Activated CD8-positive, alpha-beta T cell treated with anti-CD3 and anti-CD28 coated beads, Interleukin-2, amount 10 ng/mL, durations not matched to agents 7 days and 5 days (primary cell): Measurements from ENCODE around the gene PLCH1. TPM values are rescaled to one million over a fixed set of nuclear protein-coding genes. Genes with fewer than 3 reads are reported as not detected.

Experiments used
- ATAC-seq: fragments of 150-1000 bp; cut with Tn5 transposase; one replicate; pipeline ENCODE4 v1.10.0; 2021; ENCODE audit warnings: moderate library complexity
- CTCF ChIA-PET: fragments of 350-600 bp; sonication (Branson Sonifier 250); formaldehyde crosslinking; loops from one replicate; lab custom pipeline; 2021; ENCODE audit warnings: antibody characterized with exemption; lab: Charles Lee
- POLR2A ChIA-PET: fragments of 350-600 bp; sonication (Branson Sonifier 250); formaldehyde crosslinking; loops from one replicate; lab custom pipeline; 2021; ENCODE audit warnings: antibody characterized with exemption; lab: Charles Lee
- DNase-seq: peaks from one replicate; pipeline ENCODE4 v3.0.0-alpha.2; 2020
- H3K27ac Mint-ChIP-seq: one replicate; pipeline ENCODE4 v1.8.0; 2021; ENCODE audit warnings: mild to moderate bottlenecking, mixed read lengths
- H3K27me3 Mint-ChIP-seq: one replicate; pipeline ENCODE4 v1.8.0; 2021; ENCODE audit warnings: low read depth, mixed read lengths
- H3K36me3 Mint-ChIP-seq: one replicate; pipeline ENCODE4 v1.8.0; 2021; ENCODE audit warnings: low read depth, mixed read lengths
- H3K4me1 Mint-ChIP-seq: one replicate; pipeline ENCODE4 v1.8.0; 2021; ENCODE audit warnings: low read depth, mixed read lengths
- H3K4me3 Mint-ChIP-seq: one replicate; pipeline ENCODE4 v1.8.0; 2021; ENCODE audit warnings: mild to moderate bottlenecking, mixed read lengths
- H3K9me3 Mint-ChIP-seq: one replicate; pipeline ENCODE4 v1.8.0; 2022; ENCODE audit warnings: mixed read lengths; ENCODE audit not compliant: insufficient read depth
- total RNA-seq, 2 experiments: library from RNA; stranded (reverse); gene quantifications; one replicate each; pipeline ENCODE4 v1.2.3, GENCODE V29; 2021

PLCH1 gene
- total RNA-seq, 2 experiments from 2014 or later = 2.0 to 2.4 TPM

DNA sequence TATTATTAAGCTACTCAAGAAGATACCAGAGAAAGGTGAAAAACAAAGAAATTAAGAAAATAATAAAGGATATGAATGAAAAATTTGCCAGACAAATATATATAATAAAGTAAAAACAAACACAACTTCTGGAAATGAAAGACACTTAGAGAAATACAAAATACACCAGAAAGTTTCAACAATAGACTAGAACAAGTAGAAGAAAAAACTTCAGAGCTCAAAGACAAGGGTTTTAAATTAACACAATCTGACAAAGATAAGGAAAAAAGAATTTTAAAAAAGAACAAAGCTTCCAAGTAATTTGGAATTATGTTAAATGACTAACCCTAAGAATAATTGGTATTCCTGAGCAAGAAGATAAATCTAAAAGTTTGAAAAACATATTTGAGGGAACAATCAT is 135.3 kb downstream of the PLCH1 start:
- no peaks in the 10 kb centered on the region for H3K36me3 Mint-ChIP-seq
- CTCF ChIA-PET = no interaction called here
- H3K27me3 Mint-ChIP-seq = peaks cover 1% of the 10 kb centered on the region
- H3K27ac Mint-ChIP-seq = no peak overlapping the region
- DNase-seq = no peak
- H3K9me3 Mint-ChIP-seq = peaks cover 13% of the 10 kb centered on the region
- no peak overlapping the region for H3K4me3 Mint-ChIP-seq
- H3K4me1 Mint-ChIP-seq = no peaks in the 10 kb centered on the region
- POLR2A ChIA-PET = no interaction called here
- no peak for ATAC-seq

DNA sequence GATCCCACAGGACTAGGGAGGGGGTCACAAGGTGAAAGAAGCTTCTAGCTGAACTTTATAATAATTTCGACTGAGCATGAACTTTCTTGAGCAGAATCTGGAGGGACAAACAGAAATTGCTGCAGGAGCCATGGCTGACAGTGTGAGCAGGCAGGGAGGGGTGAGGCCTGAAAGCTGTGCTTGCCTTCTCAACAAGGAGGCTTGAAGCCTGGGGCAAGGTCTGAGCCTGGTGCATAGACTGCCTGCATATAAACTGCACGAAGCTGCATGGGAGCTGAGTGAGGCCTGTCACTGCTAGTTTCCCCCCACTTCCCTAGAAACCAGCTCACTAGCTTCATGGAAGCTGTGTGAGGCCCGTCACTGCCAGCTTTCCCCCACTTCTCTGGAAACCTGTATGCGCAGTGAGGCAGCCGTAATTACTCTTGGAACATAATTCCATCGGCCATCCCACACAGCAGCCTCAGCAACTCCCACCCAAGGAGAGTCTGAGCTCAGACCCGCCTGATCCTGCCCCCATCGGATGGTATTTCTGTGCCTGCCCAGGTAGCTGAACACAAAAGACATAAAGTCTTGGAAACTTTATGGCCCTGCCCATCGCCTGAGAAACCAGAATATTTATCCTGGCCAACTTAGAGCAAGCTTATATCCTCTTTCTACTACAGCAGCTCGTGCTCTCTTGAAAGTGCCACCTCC is 136.5 kb downstream of the PLCH1 start:
- Mint-ChIP-seq H3K4me3 (no peak overlapping the region), H3K4me1 (no peaks in the 10 kb centered on the region), H3K27ac (no peak overlapping the region), H3K36me3 (no peaks in the 10 kb centered on the region), H3K9me3 (peaks cover 13% of the 10 kb centered on the region), H3K27me3 (peaks cover 1% of the 10 kb centered on the region)
- CTCF ChIA-PET = no interaction called here
- ATAC-seq (no peak), DNase-seq (no peak)
- POLR2A ChIA-PET = no interaction called here

- Mint-ChIP-seq H3K27me3 (peaks cover 1% of the 10 kb centered on the region), H3K9me3 (peaks cover 13% of the 10 kb centered on the region), H3K4me3 (no peak overlapping the region), H3K4me1 (no peaks in the 10 kb centered on the region), H3K36me3 (no peaks in the 10 kb centered on the region), H3K27ac (no peak overlapping the region)
- no peak for ATAC-seq
- ChIA-PET CTCF (no interaction called here), POLR2A (no interaction called here)
- no peak for DNase-seq
These were observed 137.1 kb downstream of the PLCH1 start for GRCh38 chr3:155607761-155608160.

DNA sequence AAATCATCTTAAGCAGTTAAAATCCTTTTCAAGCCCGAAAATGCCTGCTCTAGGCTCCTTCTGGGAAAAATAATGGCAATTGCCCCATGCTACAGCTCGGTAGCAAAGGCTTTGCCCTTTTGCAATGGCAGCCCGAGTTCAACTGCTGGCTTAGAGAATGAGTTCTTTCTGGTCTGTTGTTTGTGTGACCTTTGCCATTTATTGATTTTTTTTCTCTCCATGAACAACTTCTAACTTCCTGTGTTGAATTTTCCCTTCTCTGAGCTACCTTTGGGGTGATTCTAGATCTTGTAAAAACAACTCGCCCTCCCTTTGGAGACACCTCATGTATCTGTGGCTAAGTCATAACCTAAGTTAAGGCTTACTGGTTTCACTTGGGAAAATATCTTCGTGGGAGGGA is 139.3 kb downstream of the PLCH1 start:
- peaks cover 1% of the 10 kb centered on the region for H3K27me3 Mint-ChIP-seq
- no peak overlapping the region for H3K4me3 Mint-ChIP-seq
- ATAC-seq = no peak
- DNase-seq = no peak
- POLR2A ChIA-PET = no interaction called here
- H3K27ac Mint-ChIP-seq = no peak overlapping the region
- peaks cover 8% of the 10 kb centered on the region for H3K9me3 Mint-ChIP-seq
- no peaks in the 10 kb centered on the region for H3K36me3 Mint-ChIP-seq
- CTCF ChIA-PET = no interaction called here
- no peaks in the 10 kb centered on the region for H3K4me1 Mint-ChIP-seq

- no peak overlapping the region for H3K27ac Mint-ChIP-seq
- no peak overlapping the region for H3K4me3 Mint-ChIP-seq
- no peak for ATAC-seq
- no peak for DNase-seq
- ChIA-PET POLR2A (no interaction called here), CTCF (no interaction called here)
- H3K4me1 Mint-ChIP-seq = no peaks in the 10 kb centered on the region
- H3K9me3 Mint-ChIP-seq = peaks cover 8% of the 10 kb centered on the region
- H3K36me3 Mint-ChIP-seq = no peaks in the 10 kb centered on the region
- H3K27me3 Mint-ChIP-seq = peaks cover 4% of the 10 kb centered on the region
These were observed 139.9 kb downstream of the PLCH1 start for GRCh38 chr3:155604967-155605366.

DNA sequence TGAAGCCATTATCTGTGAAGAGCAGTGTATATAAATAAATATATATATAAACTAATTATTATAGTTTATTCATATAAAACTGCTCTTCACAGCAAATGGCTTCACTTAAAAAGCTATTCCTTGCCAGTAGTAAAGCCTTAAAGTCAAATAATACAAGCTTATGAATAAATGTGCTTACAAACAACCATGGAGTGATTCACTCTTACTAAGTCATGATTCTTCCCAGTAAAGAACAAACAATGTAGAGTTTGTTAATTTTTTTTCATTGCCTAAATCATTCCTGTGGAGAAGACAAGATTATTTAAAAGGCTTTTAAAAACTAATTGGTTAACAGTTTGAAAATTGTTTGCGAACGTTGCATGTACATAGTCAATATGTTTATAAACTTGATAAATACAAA is 140.7 kb downstream of the PLCH1 start:
- no peak overlapping the region for H3K27ac Mint-ChIP-seq
- H3K4me1 Mint-ChIP-seq = no peaks in the 10 kb centered on the region
- H3K4me3 Mint-ChIP-seq = no peak overlapping the region
- H3K36me3 Mint-ChIP-seq = no peaks in the 10 kb centered on the region
- peaks cover 6% of the 10 kb centered on the region for H3K27me3 Mint-ChIP-seq
- CTCF ChIA-PET = no interaction called here
- ATAC-seq (no peak), DNase-seq (no peak)
- H3K9me3 Mint-ChIP-seq = peaks cover 1% of the 10 kb centered on the region
- POLR2A ChIA-PET = no interaction called here

GRCh38 chr3:155603302-155603701 is 141.6 kb downstream of the PLCH1 start:
- POLR2A ChIA-PET = no interaction called here
- no peak for ATAC-seq
- DNase-seq = no peak
- Mint-ChIP-seq H3K4me1 (no peaks in the 10 kb centered on the region), H3K9me3 (no peaks in the 10 kb centered on the region), H3K27ac (no peak overlapping the region), H3K36me3 (no peaks in the 10 kb centered on the region), H3K4me3 (no peak overlapping the region), H3K27me3 (peaks cover 7% of the 10 kb centered on the region)
- CTCF ChIA-PET = no interaction called here

DNA sequence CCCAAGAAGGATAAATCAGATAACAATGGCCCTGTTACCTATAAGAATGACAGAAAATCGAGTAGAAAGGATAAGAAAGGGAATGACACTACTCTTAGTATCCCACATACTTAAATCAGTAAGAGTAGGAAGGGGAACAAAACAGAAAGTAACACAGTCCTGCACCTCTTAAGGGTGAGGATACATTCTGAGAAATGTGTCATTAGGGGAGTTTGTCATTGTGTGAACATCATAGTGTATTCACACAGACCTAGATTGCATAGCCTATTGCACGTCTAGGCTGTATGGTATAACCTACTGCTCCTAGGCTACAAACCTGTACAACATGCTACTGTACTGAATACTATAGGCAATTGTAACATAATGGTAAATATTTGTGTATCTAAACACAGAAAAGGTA is 142.6 kb downstream of the PLCH1 start:
- Mint-ChIP-seq H3K36me3 (no peaks in the 10 kb centered on the region), H3K27me3 (peaks cover 9% of the 10 kb centered on the region), H3K27ac (no peak overlapping the region), H3K4me1 (no peaks in the 10 kb centered on the region), H3K9me3 (no peaks in the 10 kb centered on the region), H3K4me3 (no peak overlapping the region)
- CTCF ChIA-PET = no interaction called here
- POLR2A ChIA-PET = no interaction called here
- ATAC-seq (no peak), DNase-seq (no peak)

DNA sequence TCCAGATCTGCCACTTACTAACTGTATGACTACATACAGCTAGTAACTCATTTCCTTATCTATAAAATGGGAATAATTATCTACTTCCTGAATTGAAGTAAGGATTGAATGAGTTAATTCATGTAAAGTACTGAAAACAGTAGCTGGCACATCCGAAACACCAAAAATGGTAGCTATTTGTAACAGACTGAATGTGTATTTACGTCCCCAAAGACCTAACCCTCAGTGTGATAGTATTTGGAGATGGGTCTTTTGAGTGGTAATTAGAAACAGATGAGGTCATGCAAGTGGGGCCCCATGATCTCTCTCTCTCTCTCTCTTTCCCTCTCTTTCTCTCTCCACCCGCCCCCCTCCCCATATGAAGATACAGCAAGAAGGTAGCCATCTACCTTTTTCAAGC is 146.2 kb downstream of the PLCH1 start:
- DNase-seq (no peak), ATAC-seq (no peak)
- ChIA-PET CTCF (no interaction called here), POLR2A (no interaction called here)
- Mint-ChIP-seq H3K4me1 (no peaks in the 10 kb centered on the region), H3K9me3 (no peaks in the 10 kb centered on the region), H3K4me3 (no peak overlapping the region), H3K27ac (no peak overlapping the region), H3K36me3 (no peaks in the 10 kb centered on the region), H3K27me3 (peaks cover 11% of the 10 kb centered on the region)

DNA sequence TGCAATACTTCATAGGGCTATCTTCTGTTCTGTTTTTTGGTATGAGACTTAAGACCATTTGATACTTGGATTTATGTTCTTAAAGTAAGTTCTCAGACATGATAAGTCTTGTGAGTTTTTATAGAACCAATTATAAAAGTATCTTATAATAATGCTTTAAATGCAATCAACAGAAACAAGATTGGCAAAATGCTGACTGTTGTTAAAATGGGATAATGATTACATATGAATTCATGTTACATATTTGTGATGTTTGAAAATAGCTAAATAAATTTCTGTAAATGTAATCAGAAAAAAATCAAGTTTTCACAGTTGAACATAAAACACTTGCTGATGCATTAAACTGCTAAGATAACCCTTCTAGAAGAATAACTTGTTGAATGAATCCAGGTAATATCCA is 148.3 kb downstream of the PLCH1 start:
- ChIA-PET POLR2A (no interaction called here), CTCF (no interaction called here)
- Mint-ChIP-seq H3K4me3 (no peak overlapping the region), H3K4me1 (no peaks in the 10 kb centered on the region), H3K9me3 (no peaks in the 10 kb centered on the region), H3K27me3 (peaks cover 11% of the 10 kb centered on the region), H3K27ac (no peak overlapping the region), H3K36me3 (no peaks in the 10 kb centered on the region)
- DNase-seq (no peak), ATAC-seq (no peak)

DNA sequence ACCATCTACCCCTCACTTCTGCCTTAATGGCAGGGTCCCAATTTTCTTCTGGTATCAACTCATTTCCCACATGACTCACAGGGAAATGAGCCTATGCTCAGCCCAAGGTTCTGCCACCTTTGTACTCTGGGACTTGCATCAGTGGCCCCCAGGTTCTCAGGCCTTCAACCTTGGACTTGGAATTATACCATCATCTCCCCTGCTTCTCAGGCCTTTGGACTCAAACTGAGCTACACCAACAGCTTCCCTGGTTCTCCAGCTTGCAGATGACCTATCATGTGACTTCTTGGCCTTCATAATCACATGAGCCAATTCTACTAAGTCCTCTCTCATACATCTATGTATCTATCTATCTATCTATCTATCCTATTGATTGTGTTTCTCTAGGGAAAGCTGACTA is 149.5 kb downstream of the PLCH1 start:
- DNase-seq = no peak
- no peaks in the 10 kb centered on the region for H3K9me3 Mint-ChIP-seq
- no peak overlapping the region for H3K4me3 Mint-ChIP-seq
- ChIA-PET CTCF (interaction anchor here (1.0 kb wide), 1 partner anchor 12 kb away, joined by 3 read pairs; no protein-coding TSS in a partner anchor), POLR2A (no interaction called here)
- H3K36me3 Mint-ChIP-seq = no peaks in the 10 kb centered on the region
- ATAC-seq = no peak
- H3K27ac Mint-ChIP-seq = no peak overlapping the region
- peaks cover 11% of the 10 kb centered on the region for H3K27me3 Mint-ChIP-seq
- no peaks in the 10 kb centered on the region for H3K4me1 Mint-ChIP-seq

GRCh38 chr3:155594526-155595187 is 150.2 kb downstream of the PLCH1 start:
- Mint-ChIP-seq H3K36me3 (no peaks in the 10 kb centered on the region), H3K4me1 (no peaks in the 10 kb centered on the region), H3K27me3 (peaks cover 8% of the 10 kb centered on the region), H3K27ac (no peak overlapping the region), H3K4me3 (no peak overlapping the region), H3K9me3 (no peaks in the 10 kb centered on the region)
- ATAC-seq = no peak
- DNase-seq = no peak
- CTCF ChIA-PET = interaction anchor here (0.6 to 1.0 kb wide), 2 partner anchors 12 to 243 kb away, joined by 3 read pairs; no protein-coding TSS in a partner anchor
- POLR2A ChIA-PET = no interaction called here
